GM12891 (cell line): ENCODE measurements around the gene TMPRSS2.

ENCODE experiments used
- POLR2A ChIP-seq: IDR thresholded peaks from 2 replicates; pipeline ENCODE4 v1.6.1; 2011; ENCODE audit warnings: low read depth, low read length, control low read depth
- POLR2AphosphoS5 ChIP-seq: IDR thresholded peaks from 2 replicates; pipeline ENCODE4 v1.6.1; 2011; ENCODE audit warnings: low read depth, low read length, control low read depth
- SPI1 ChIP-seq: IDR thresholded peaks from 2 replicates; pipeline ENCODE4 v1.6.1; 2011; ENCODE audit warnings: low read depth, low read length, control low read depth
- TAF1 ChIP-seq: IDR thresholded peaks from 2 replicates; pipeline ENCODE4 v1.6.1; 2011; ENCODE audit warnings: low read depth, low read length, control low read depth

GRCh38 chr21:41483415-41483814 is 24.5 kb downstream of the TMPRSS2 start:
- TF ChIP-seq POLR2AphosphoS5 (no peak), POLR2A (no peak), SPI1 (no peak), TAF1 (no peak)
